Measurements from ENCODE around the gene IGF1R. TPM values are rescaled to one million over a fixed set of nuclear protein-coding genes. Genes with fewer than 3 reads are reported as not detected.

Gene IGF1R
- total and polyA plus RNA-seq, 2 of the 8 experiments (the other 6 are each of a cell fraction or from before 2014, with no cell fraction given): 32.9 to 109 TPM

DNA sequence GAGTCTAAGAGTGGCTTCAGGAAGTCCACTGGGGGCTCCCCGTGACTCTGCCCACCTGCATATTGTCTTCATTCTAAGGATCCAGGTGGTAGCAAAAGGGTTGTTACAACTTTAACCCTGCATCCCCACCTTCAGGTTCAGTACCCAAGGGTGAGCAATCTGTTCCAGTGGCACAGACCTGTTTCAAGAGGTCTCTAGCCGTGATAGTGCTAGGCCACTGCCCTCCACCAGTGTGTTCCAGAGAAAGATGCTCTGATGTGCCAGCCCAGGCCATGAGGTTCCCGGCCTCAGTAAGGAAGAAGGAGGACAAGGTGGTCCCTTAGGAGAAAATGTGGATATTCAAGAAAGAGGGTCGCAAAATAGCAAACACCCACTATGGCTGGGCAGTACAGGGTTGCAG is 87.0 kb downstream of the IGF1R start:
- H4K20me1 ChIP-seq (replicated peaks in 1 of 2; ENCODE audit: control insufficient read depth in 1 of 2, insufficient read depth in 2 of 2, low read length in 2 of 2): peaks cover 34% of the 10 kb centered on the region in 2 experiments
- H3K9me3 ChIP-seq (ENCODE audit: insufficient read depth in 2 of 2, low read depth in 1 of 2, low read length in 1 of 2): no peaks in the 10 kb centered on the region
- H3K4ac ChIP-seq (replicated peaks; ENCODE audit: insufficient read length, low read depth, low read length): no peak overlapping the region
- no peak for DNase-seq (ENCODE audit: low read depth in 1 of 2, low spot score in 2 of 2)
- no peak overlapping the region for H2BK5ac ChIP-seq (ENCODE audit: low read depth, low read length)
- H3K9ac ChIP-seq (replicated peaks in 1 of 4; ENCODE audit: extremely low read depth in 1 of 4, low read depth in 3 of 4, low read length in 3 of 4): no peak overlapping the region
- no peak overlapping the region for H2AK5ac ChIP-seq (ENCODE audit: low read depth, low read length)
- no peak overlapping the region for H2AFZ ChIP-seq (ENCODE audit: low read length)
- no peak overlapping the region for H4K91ac ChIP-seq (replicated peaks; ENCODE audit: insufficient read length, low read length)
- no peak overlapping the region for H3K56ac ChIP-seq (replicated peaks; ENCODE audit: insufficient read length, low read depth, low read length)
- no peak overlapping the region for H4K8ac ChIP-seq (ENCODE audit: extremely low read depth, insufficient read depth, low read length)
- H3K18ac ChIP-seq (ENCODE audit: extremely low read depth, low read length): no peak overlapping the region
- no peaks in the 10 kb centered on the region for H3K27me3 ChIP-seq (replicated peaks in 1 of 4; ENCODE audit: control insufficient read depth in 3 of 4, extremely low read depth in 1 of 4, insufficient read depth in 3 of 4, low read length in 3 of 4)
- H3K36me3 ChIP-seq (ENCODE audit: control insufficient read depth in 2 of 4, insufficient read depth in 4 of 4, low read length in 3 of 4): no peaks in the 10 kb centered on the region
- no peak overlapping the region for H2BK20ac ChIP-seq (ENCODE audit: low read length)
- no peak overlapping the region for H3K27ac ChIP-seq (ENCODE audit: low read depth, low read length)
- H3K4me2 ChIP-seq (ENCODE audit: insufficient read depth in 1 of 2, low read depth in 2 of 2, low read length in 2 of 2): no peak overlapping the region
- peaks cover 22% of the 10 kb centered on the region for H3K79me1 ChIP-seq (ENCODE audit: low read depth, low read length)
- POLR2A ChIA-PET (ENCODE audit: partially characterized antibody): interaction anchor here (1.4 kb wide), 1 partner anchor 19 kb away, joined by 5 read pairs; no protein-coding TSS in a partner anchor
- CTCF ChIA-PET (ENCODE audit: partially characterized antibody): no interaction called here
- H2BK15ac ChIP-seq (ENCODE audit: low read length): no peak overlapping the region
- H3K23me2 ChIP-seq (ENCODE audit: low read depth, low read length): no peaks in the 10 kb centered on the region
- 85% methylated on average over 4 of the region's 4 CpGs; no CpG with 5 or more reads in 1 of the 2 experiments for WGBS, 2 experiments (ENCODE audit: extremely low coverage in 1 of 2, insufficient coverage in 1 of 2, insufficient read length in 1 of 2, insufficient replicate concordance in 2 of 2, low coverage in 1 of 2, low lambda C conversion rate in 2 of 2, missing lambda C conversion rate in 1 of 2)
- H3K14ac ChIP-seq (ENCODE audit: insufficient read length): no peak overlapping the region
- no peak overlapping the region for H2BK120ac ChIP-seq (replicated peaks; ENCODE audit: low read depth, low read length)
- no peak for TF ChIP-seq RFX5 (IDR thresholded peaks at IDR 0.05; ENCODE audit: borderline replicate concordance, low read depth, low read length)
- TF ChIP-seq BRCA1 (IDR thresholded peaks at IDR 0.05; ENCODE audit: low read depth, low read length): no peak
- no peak for TF ChIP-seq YY1 (IDR thresholded peaks at IDR 0.05; ENCODE audit: low read depth, low read length)
- no peak for TF ChIP-seq EP300 (IDR thresholded peaks at IDR 0.05; ENCODE audit: borderline replicate concordance in 1 of 2, low read depth in 2 of 2, low read length in 2 of 2)
- no peak for TF ChIP-seq SP4 (IDR thresholded peaks at IDR 0.05; ENCODE audit: low read length)
- no peak for TF ChIP-seq HDAC6 (IDR thresholded peaks at IDR 0.05; ENCODE audit: low read depth, low read length)
- no peak for TF ChIP-seq ATF3 (IDR thresholded peaks at IDR 0.05; ENCODE audit: insufficient read depth, low read depth, low read length)
- TF ChIP-seq ZNF274 (IDR thresholded peaks at IDR 0.05; ENCODE audit: borderline replicate concordance, extremely low read depth, low read length): no peak
- H4K5ac ChIP-seq (ENCODE audit: insufficient read length, low read depth, low read length): no peak overlapping the region
- no peak for FAIRE-seq
- no peak overlapping the region for H3K23ac ChIP-seq (ENCODE audit: insufficient read length)
- H3K79me2 ChIP-seq (ENCODE audit: control insufficient read depth in 1 of 2, insufficient read depth in 2 of 2, low read length in 2 of 2): peaks cover 5 to 100% of the 10 kb centered on the region in 2 experiments
- H3K4me3 ChIP-seq (ENCODE audit: extremely low read depth in 1 of 4, insufficient read depth in 2 of 4, low read depth in 3 of 4, low read length in 4 of 4): no peak overlapping the region
- H2BK12ac ChIP-seq (ENCODE audit: low read depth, low read length): no peak overlapping the region
- peaks cover 2 to 45% (median 20%) of the 10 kb centered on the region in 4 experiments for H3K4me1 ChIP-seq (replicated peaks in 1 of 4; ENCODE audit: control insufficient read depth in 3 of 4, insufficient read depth in 4 of 4, low read length in 3 of 4)
